Measurements from ENCODE around the gene LZTS2.
"Not testable (repeated sequence)": the region's sequence is repeated elsewhere in the genome, so short reads cannot be mapped to it uniquely, and the experiment has no call there.

Gene LZTS2

GRCh38 chr10:100970076-100970913, 29.3 kb upstream of the LZTS2 start:
- Mint-ChIP-seq H3K4me3 (peak overlapping the region; percentile 79), H3K27ac (no peak overlapping the region), H3K4me1 (peaks cover 66% of the 10 kb centered on the region), H3K9me3 (no peaks in the 10 kb centered on the region), H3K27me3 (ENCODE audit: low read depth, poor library complexity) (peaks cover 5% of the 10 kb centered on the region), H3K36me3 (ENCODE audit: low read depth) (peaks cover 6% of the 10 kb centered on the region)
- DNase-seq = peak; percentile 46
- no peak for TF ChIP-seq CTCF (IDR thresholded peaks at IDR 0.05)

DNA sequence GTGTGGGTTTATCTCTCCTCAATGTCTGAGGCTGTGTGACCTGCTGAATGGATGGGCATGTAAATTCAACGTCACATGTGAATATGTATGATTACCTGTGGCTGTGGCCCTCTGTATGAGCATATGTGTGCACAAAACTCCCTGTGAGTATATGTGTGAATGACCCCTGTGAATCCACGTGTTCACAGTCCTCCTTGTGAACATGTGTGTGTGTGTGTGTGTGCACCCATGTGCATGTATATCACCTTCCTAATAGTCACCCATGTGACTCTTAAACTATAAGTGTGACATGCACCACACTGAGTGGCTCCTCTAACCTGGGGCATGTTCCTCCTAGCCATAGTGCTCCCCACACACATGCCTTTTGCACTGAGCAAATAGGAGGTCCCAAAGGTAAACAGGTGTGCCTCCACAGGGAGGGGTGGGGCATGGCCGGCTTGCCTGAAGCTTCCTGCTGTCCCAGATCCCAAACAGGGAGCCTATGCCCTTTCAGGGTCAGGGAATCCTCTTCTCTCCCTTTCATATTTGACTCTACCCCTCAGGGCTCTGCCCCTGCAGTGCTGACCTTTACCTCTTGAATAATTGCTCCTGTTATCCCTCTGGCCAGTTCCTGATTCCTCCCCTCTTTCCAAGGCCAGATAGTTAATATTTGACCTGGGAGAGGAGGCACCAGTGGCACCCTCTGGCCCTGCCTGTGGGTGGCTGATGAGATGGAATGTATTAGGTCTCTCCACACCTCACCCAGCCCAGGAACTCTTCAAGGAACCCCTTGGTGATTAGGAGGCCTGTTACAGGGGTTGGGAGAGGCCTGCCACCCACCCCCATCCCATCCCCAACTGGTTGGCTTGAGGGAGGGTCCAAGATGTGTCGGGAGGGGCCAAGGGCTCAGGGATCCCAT, 28.4 kb upstream of the LZTS2 start:
- Mint-ChIP-seq H3K27me3 (ENCODE audit: low read depth, poor library complexity) (peaks cover 5% of the 10 kb centered on the region), H3K9me3 (no peaks in the 10 kb centered on the region), H3K36me3 (ENCODE audit: low read depth) (no peaks in the 10 kb centered on the region), H3K27ac (no peak overlapping the region), H3K4me3 (peak overlapping the region; percentile 79), H3K4me1 (peaks cover 66% of the 10 kb centered on the region)
- no peak for TF ChIP-seq CTCF (IDR thresholded peaks at IDR 0.05)
- DNase-seq = no peak

GRCh38 chr10:100972115-100972903, 27.3 kb upstream of the LZTS2 start:
- peaks cover 5% of the 10 kb centered on the region for H3K27me3 Mint-ChIP-seq (ENCODE audit: low read depth, poor library complexity)
- no peak overlapping the region for H3K27ac Mint-ChIP-seq
- no peak for DNase-seq
- TF ChIP-seq CTCF (IDR thresholded peaks at IDR 0.05) = no peak
- no peaks in the 10 kb centered on the region for H3K36me3 Mint-ChIP-seq (ENCODE audit: low read depth)
- H3K4me3 Mint-ChIP-seq = peak overlapping the region; percentile 18
- peaks cover 55% of the 10 kb centered on the region for H3K4me1 Mint-ChIP-seq
- H3K9me3 Mint-ChIP-seq = no peaks in the 10 kb centered on the region

DNA sequence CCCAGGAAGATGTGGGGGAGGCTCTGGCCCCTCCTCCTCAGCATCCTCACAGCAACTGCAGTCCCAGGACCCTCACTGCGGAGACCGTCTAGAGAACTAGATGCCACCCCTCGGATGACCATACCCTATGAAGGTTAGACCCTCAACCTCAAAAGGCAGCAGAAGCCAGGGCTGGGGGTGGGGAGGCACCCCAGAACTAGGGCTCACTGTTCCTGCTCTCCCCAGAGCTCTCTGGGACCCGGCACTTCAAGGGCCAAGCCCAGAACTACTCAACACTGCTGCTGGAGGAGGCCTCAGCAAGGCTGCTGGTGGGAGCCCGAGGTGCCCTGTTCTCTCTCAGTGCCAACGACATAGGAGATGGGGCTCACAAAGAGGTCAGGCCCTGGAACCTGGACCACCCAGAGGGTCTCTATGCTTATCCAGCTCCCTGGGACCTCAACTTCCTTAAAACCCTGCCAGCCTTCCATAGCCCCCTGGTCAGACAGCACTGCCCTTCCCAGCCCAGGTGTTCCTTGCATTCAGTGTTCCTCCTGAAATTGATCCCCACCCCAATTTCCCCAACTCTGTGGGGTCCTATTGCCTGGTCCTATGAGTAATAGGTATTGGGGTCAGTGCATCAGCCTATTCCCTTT, 26.6 kb upstream of the LZTS2 start:
- H3K4me1 Mint-ChIP-seq = peaks cover 48% of the 10 kb centered on the region
- no peak for TF ChIP-seq CTCF (IDR thresholded peaks at IDR 0.05)

GRCh38 chr10:100975397-100975796, 24.2 kb upstream of the LZTS2 start:
- not testable (repeated sequence) for H3K27ac Mint-ChIP-seq; H3K9me3 Mint-ChIP-seq; H3K27me3 Mint-ChIP-seq (ENCODE audit: low read depth, poor library complexity); H3K4me3 Mint-ChIP-seq; DNase-seq; H3K36me3 Mint-ChIP-seq (ENCODE audit: low read depth)
- peaks cover 31% of the 10 kb centered on the region for H3K4me1 Mint-ChIP-seq

More for the DNA sequence above, 26.6 kb upstream of the LZTS2 start:
- Mint-ChIP-seq H3K9me3 (no peaks in the 10 kb centered on the region), H3K27me3 (ENCODE audit: low read depth, poor library complexity) (peaks cover 5% of the 10 kb centered on the region), H3K36me3 (ENCODE audit: low read depth) (no peaks in the 10 kb centered on the region), H3K4me3 (peak overlapping the region; percentile 18), H3K27ac (no peak overlapping the region)
- DNase-seq = no peak
